Brain microvascular endothelial cell (primary cell): Measurements from ENCODE around the gene RHOV.

Source experiments
- DNase-seq: peaks from one replicate; pipeline ENCODE4 v3.0.0-alpha.2; 2020
- H3K27ac ChIP-seq: fragments of 250-450 bp; sonication (Bioruptor Pico); 2 replicates; pipeline ENCODE4 v1.5.1; 2020; ENCODE audit warnings: mild to moderate bottlenecking, moderate library complexity
- H3K27me3 ChIP-seq: fragments of 250-450 bp; sonication (Bioruptor Pico); replicated peaks from 2 replicates; pipeline ENCODE4 v1.5.1; 2020; ENCODE audit warnings: mild to moderate bottlenecking
- H3K36me3 ChIP-seq: fragments of 250-450 bp; sonication (Bioruptor Pico); replicated peaks from 2 replicates; pipeline ENCODE4 v1.5.1; 2020; ENCODE audit warnings: mild to moderate bottlenecking
- H3K4me3 ChIP-seq: 2 replicates; pipeline ENCODE4 v1.5.1; 2011; ENCODE audit warnings: low read depth, mild to moderate bottlenecking, control low read depth, low read length, moderate library complexity
- in situ Hi-C: cut with HindIII; loops from 2 replicates; pipeline ENCODE4 v1.10.0; 2017; ENCODE audit warnings: low sequenced_read_pairs, low pct_ligation_motif_present
- TF ChIP-seq, protein P1 (sequence below): IDR thresholded peaks from 2 replicates; pipeline ENCODE4 v1.5.1; 2011; ENCODE audit warnings: low read depth, mild to moderate bottlenecking, moderate library complexity, low read length, control low read depth, inconsistent platforms; ENCODE audit errors: missing control alignments

The RHOV gene

DNA sequence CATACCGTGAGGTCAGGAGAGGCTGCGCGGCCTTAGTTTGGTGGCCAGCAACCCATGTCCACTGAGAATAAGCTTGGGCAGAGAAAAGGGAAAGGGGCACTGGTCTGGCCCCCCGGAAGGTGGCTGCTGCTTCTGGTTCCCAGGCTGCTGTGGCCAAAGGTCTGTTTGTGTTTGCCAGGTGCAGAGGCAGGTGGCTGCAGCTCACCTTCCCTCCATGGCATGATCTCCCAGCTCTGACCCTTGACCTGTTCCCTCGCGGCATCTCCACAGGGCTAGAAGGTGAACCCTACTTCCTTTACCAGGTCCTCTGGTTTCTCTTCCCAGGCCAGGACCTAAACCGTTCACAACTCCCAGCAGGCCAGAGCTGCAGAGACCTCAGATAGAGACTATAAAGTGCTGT, 34.1 kb upstream of the RHOV start:
- Histone ChIP-seq H3K4me3 (no peak overlapping the region), H3K36me3 (peaks cover 8% of the 10 kb centered on the region), H3K27me3 (no peaks in the 10 kb centered on the region), H3K27ac (no peak overlapping the region)
- TF ChIP-seq, protein P1, sequence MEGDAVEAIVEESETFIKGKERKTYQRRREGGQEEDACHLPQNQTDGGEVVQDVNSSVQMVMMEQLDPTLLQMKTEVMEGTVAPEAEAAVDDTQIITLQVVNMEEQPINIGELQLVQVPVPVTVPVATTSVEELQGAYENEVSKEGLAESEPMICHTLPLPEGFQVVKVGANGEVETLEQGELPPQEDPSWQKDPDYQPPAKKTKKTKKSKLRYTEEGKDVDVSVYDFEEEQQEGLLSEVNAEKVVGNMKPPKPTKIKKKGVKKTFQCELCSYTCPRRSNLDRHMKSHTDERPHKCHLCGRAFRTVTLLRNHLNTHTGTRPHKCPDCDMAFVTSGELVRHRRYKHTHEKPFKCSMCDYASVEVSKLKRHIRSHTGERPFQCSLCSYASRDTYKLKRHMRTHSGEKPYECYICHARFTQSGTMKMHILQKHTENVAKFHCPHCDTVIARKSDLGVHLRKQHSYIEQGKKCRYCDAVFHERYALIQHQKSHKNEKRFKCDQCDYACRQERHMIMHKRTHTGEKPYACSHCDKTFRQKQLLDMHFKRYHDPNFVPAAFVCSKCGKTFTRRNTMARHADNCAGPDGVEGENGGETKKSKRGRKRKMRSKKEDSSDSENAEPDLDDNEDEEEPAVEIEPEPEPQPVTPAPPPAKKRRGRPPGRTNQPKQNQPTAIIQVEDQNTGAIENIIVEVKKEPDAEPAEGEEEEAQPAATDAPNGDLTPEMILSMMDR, result no peak
- no peak for DNase-seq
- in situ Hi-C loops, result loop anchor here (25.0 kb wide), 1 partner anchor 104 kb away; no protein-coding TSS in a partner anchor

DNA sequence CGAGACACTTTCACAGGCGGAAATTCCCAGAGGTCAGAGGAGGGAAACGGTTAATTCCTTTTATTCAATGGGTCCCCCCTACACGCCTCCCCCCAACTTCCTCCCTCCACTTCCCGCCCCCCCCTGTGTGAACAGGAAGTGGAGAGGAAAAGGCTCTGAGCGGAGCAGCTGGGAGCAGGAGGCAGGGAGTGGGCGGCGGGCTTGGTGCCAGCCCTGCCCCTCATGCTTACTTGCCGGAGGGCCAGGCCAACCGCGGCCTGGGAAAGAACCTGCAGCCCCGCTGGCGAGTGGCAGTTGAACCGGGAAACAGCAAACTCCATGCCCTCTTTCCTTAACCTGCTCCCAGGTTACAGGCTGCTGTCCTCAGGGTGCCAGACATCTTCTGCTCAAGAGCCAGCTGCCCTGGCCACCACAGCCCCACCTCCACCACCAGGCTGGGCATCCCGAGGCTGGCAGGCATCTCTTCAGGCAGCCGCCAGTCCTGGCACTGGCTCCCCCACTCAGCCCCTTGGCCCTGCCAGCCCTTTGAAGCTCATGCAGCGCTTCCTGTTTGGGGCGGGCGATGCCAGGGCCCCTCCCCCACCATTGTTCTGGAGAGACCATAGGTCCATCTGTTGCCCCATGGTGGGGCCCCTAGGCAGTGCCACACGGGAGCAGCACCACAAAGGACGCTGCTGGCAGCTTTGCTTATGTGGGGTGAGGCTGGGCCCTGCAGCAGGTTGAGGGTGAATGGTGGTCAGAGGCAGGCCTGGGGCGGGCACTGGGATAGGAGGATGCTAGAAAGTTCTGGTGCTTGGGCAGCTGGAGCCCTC, 33.2 kb upstream of the RHOV start:
- DNase-seq, result no peak
- Histone ChIP-seq H3K36me3 (peaks cover 17% of the 10 kb centered on the region), H3K27me3 (no peaks in the 10 kb centered on the region), H3K27ac (no peak overlapping the region), H3K4me3 (peak overlapping the region; percentile 46)
- in situ Hi-C loops, result loop anchor here (25.0 kb wide), 1 partner anchor 105 kb away; no protein-coding TSS in a partner anchor
- TF ChIP-seq, protein P1, result no peak

DNA sequence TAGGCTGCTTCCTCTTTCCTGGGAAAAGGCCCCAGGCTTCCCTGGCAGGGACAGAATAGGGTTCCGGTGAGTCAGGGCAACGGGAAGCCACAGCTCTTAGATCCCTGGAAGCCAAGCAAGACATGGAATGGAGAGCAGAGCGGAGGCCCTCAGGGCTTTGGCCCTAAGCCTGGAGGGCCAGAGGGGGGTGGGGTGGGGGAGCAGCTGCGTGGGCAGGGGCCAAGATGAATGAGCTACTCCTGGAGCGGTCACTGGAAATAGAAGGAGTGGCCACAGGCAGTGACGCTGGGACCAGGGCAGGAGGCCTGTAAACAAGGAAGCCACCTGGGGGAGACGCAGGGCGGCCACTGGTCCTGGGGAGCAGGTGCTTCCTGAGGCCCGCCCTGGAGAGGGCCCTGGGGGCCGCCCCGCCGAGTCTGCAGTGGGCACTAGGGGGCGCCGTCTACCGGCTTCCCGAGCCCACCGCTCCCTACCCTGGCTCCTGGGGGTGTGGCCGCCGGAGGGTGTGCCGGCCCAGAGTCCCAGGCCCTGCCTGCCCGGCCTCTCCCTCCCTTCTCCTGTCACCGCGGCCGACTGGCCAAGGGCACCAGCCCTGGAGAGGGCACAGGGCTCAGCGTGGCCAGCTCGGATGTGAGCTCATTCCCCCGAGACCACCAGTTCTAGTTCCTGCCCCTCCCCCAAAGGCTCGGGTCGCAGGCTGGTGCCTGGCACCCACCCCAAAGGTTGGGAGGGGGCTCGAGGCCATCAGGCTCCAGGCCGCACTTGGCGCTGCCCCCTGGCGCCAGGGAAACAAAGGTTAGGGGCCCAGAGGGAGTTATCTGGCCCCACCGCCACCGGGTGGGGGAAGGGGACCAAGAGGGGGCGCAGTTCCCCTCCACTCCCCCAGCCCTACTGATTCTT, 32.3 kb upstream of the RHOV start:
- Histone ChIP-seq H3K4me3 (peak overlapping the region; percentile 46), H3K27ac (peak overlapping the region; percentile 3), H3K27me3 (no peaks in the 10 kb centered on the region), H3K36me3 (peaks cover 20% of the 10 kb centered on the region)
- DNase-seq, result peak; percentile 62
- in situ Hi-C loops, result loop anchor here (25.0 kb wide), 1 partner anchor 106 kb away; no protein-coding TSS in a partner anchor
- TF ChIP-seq, protein P1, result peak; percentile 78

DNA sequence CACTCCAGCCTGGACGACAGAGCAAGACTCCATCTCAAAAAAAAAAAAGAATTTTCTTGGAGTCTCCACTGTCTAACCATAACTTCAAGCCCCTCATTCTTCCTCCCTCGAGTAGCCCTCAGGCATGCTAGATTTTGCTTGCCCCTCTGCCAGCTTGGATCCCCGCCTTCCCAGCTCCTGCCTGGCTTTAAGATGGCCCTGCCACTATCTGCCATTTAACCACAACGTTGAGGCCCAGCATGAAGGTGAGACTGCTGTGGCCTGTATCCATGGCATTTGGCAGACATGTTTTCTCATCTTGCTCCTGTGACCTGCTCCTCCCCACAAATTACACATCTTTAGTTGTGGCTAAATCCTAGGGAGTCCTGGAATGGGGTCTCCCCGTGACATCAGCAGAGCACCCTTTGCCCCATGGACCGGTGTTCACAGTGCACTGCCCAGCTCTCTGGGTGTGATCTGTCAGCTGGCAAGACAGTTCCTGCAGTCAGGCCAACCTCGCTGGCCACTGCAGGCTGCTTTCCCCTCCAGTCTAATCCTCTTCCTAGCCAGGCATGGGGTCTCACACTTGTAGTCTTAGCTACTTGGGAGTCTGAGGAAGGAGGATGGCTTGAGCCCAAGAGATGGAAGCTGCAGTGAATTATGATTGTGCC, 30.6 kb upstream of the RHOV start:
- TF ChIP-seq, protein P1, result no peak
- in situ Hi-C loops, result loop anchor here (25.0 kb wide), 1 partner anchor 108 kb away; no protein-coding TSS in a partner anchor
- Histone ChIP-seq H3K27me3 (no peaks in the 10 kb centered on the region), H3K36me3 (peaks cover 34% of the 10 kb centered on the region), H3K27ac (no peak overlapping the region), H3K4me3 (no peak overlapping the region)
- DNase-seq, result no peak
